GM12878 (cell line): ENCODE results near the gene TRIL. TPM values are rescaled to one million over a fixed set of nuclear protein-coding genes. Genes with fewer than 3 reads are reported as not detected.

Experiments
- ATAC-seq: fragments of 200-7000 bp; cut with Tn5 transposase; 3 replicates; pipeline ENCODE4 v1.9.1; 2020; ENCODE audit warnings: mild to moderate bottlenecking, moderate library complexity
- BruUV-seq: library from RNA; stranded (reverse); fragments of 400-500 nt; replicated peaks from 2 replicates; lab custom pipeline; 2021; lab: Mats Ljungman, UMichigan
- CTCF ChIA-PET: fragments of 300-600 bp; sonication (Branson Sonifier 250); formaldehyde crosslinking; extraction: SDS; loops from one replicate; lab custom pipeline; 2021; ENCODE audit warnings: inconsistent platforms; lab: Yijun Ruan, JAX
- POLR2A ChIA-PET: fragments of 350-600 bp; formaldehyde crosslinking; extraction: SDS; loops from one replicate; lab custom pipeline; 2021; ENCODE audit warnings: inconsistent platforms; lab: Charles Lee
- RAD21 ChIA-PET: fragments of 300-600 bp; sonication (Branson Sonifier 250); formaldehyde crosslinking; loops from one replicate; lab custom pipeline; 2023; ENCODE audit warnings: antibody characterized with exemption; ENCODE audit not compliant: unreplicated experiment; lab: Charles Lee
- SMC1A ChIA-PET: fragments of 300-600 bp; sonication (Branson Sonifier 250); formaldehyde crosslinking; loops from one replicate; lab custom pipeline; 2023; ENCODE audit not compliant: unreplicated experiment, uncharacterized antibody; lab: Charles Lee
- DNase-seq: peaks from one replicate; pipeline ENCODE4 v3.0.0-alpha.2; 2011; ENCODE audit warnings: low read depth, low spot score
- FAIRE-seq: peaks from 3 replicates; lab custom pipeline; 2011; peaks lifted over from hg19 to GRCh38; lab: Jason Lieb, UNC
- H2AFZ ChIP-seq: 2 replicates; pipeline ENCODE4 v1.6.0; 2011; ENCODE audit warnings: low read depth, low read length, control low read depth; ENCODE audit not compliant: control insufficient read depth
- H3K27ac ChIP-seq: 2 replicates; pipeline ENCODE4 v1.5.1; 2011; ENCODE audit warnings: control low read depth; ENCODE audit not compliant: control insufficient read depth, insufficient read depth
- H3K27me3 ChIP-seq, 2 experiments: replicated peaks in 1 of 2; 2 replicates each; pipeline versions ENCODE4 v1.6.0 to v1.6.1; 2011; ENCODE audit warnings: low read length in 1 of 2; ENCODE audit not compliant: control insufficient read depth in 2 of 2, insufficient read depth in 2 of 2
- H3K36me3 ChIP-seq, 2 experiments: 2 replicates each; pipeline ENCODE4 v1.5.1; 2011; ENCODE audit warnings: low read length in 1 of 2; ENCODE audit not compliant: control insufficient read depth in 2 of 2, insufficient read depth in 2 of 2
- H3K4me1 ChIP-seq: 2 replicates; pipeline ENCODE4 v1.6.1; 2011; ENCODE audit warnings: mild to moderate bottlenecking, low read length, moderate library complexity, mixed read lengths; ENCODE audit not compliant: control insufficient read depth, insufficient read depth
- H3K4me2 ChIP-seq: 2 replicates; pipeline ENCODE4 v1.6.0; 2011; ENCODE audit warnings: control low read depth; ENCODE audit not compliant: control insufficient read depth, insufficient read depth
- H3K4me3 ChIP-seq: fragments of 200-600 bp; sonication (generic); 2 replicates; pipeline ENCODE4 v1.5.1; 2016
- H3K79me2 ChIP-seq: 2 replicates; pipeline ENCODE4 v1.6.0; 2011; ENCODE audit warnings: low read length; ENCODE audit not compliant: control insufficient read depth, insufficient read depth
- H3K9ac ChIP-seq: 2 replicates; pipeline ENCODE4 v1.8.0; 2011; ENCODE audit warnings: low read length, control low read depth, mixed read lengths; ENCODE audit not compliant: control insufficient read depth, insufficient read depth
- H3K9me3 ChIP-seq: replicated peaks from 3 replicates; pipeline ENCODE4 v1.5.1; 2011; ENCODE audit warnings: mild to moderate bottlenecking, low read length; ENCODE audit not compliant: control insufficient read depth, insufficient read depth
- H4K20me1 ChIP-seq: 2 replicates; pipeline ENCODE4 v1.6.0; 2011; ENCODE audit not compliant: control insufficient read depth, insufficient read depth
- MXI1 ChIP-seq: fragments of 150-350 bp; IDR thresholded peaks from 2 replicates; pipeline ENCODE4 v1.6.1; 2011; ENCODE audit warnings: low read depth, mild to moderate bottlenecking, inconsistent platforms, low read length, improper control_type of control experiment
- STAT3 ChIP-seq: IDR thresholded peaks from 2 replicates; pipeline ENCODE4 v1.6.1; 2011; ENCODE audit warnings: low read depth, low read length, improper control_type of control experiment
- ZNF622 ChIP-seq: fragments of 450-650 bp; IDR thresholded peaks from 2 replicates; pipeline ENCODE4 v1.6.1; 2017; ENCODE audit warnings: mild to moderate bottlenecking, inconsistent platforms
- WGBS: methylation state at CpG from one replicate; pipeline ENCODE4 v1.1.6; 2016; ENCODE audit warnings: low lambda C conversion rate; ENCODE audit not compliant: insufficient replicate concordance, insufficient coverage; ENCODE audit errors: missing lambda C conversion rate; 5-methylcytosine and 5-hydroxymethylcytosine counted together
- in situ Hi-C: fragments of 300-500 bp; cut with MboI; formaldehyde crosslinking; loops from 9 replicates; pipeline ENCODE4 v1.14.3; 2018; ENCODE audit warnings: mixed read lengths
- intact Hi-C: fragments of 100-400 bp; cut with micrococcal nuclease; formaldehyde crosslinking; loops from one replicate; pipeline ENCODE4 v1.14.2; 2022; ENCODE audit not compliant: unreplicated experiment
- polyA plus RNA-seq, 11 experiments: library from polyadenylated mRNA; depleted of rRNA in 4 of 11; unstranded in 6 of 11; stranded (reverse) in 5 of 11; fragments of >200 nt; fragmentation: Nextera tagmentation in 4 of 11; fragmentation: Illumina TruSeq in 1 of 11; extraction: Ambion mirVana in 4 of 11; extraction: Trizol in 1 of 11; gene quantifications; 1 replicate in 1 of 11; 2 replicates in 10 of 11; pipeline versions ENCODE4 v1.2.1 to v1.2.3, GENCODE V29; 2011 to 2016; ENCODE audit warnings: inconsistent platforms in 2 of 11, missing spikeins in 2 of 11, low read depth in 1 of 11
- total RNA-seq, 4 experiments: library from RNA; depleted of rRNA in 3 of 4; stranded (reverse); fragments of >200 nt in 3 of 4; fragmentation: Illumina TruSeq in 1 of 4; extraction: Trizol in 1 of 4; gene quantifications; 2 replicates each; pipeline versions ENCODE4 v1.2.1 to v1.2.3, GENCODE V29; 2013 to 2021
- TF ChIP-seq, protein P1 (sequence below): fragments of 450-650 bp; IDR thresholded peaks from 2 replicates; pipeline ENCODE4 v1.6.1; 2017; ENCODE audit warnings: mild to moderate bottlenecking, low read depth, inconsistent platforms; ENCODE audit not compliant: poor library complexity, severe bottlenecking
- TF ChIP-seq, protein P2 (sequence below): IDR thresholded peaks from 2 replicates; pipeline ENCODE4 v1.6.1; 2011; ENCODE audit warnings: low read depth, mild to moderate bottlenecking, low read length, moderate library complexity, borderline replicate concordance; ENCODE audit errors: extremely low read depth

The TRIL gene
- total and polyA plus RNA-seq, 10 of the 15 experiments (the other 5 are each of a cell fraction or from before 2014, with no cell fraction given): not detected

DNA sequence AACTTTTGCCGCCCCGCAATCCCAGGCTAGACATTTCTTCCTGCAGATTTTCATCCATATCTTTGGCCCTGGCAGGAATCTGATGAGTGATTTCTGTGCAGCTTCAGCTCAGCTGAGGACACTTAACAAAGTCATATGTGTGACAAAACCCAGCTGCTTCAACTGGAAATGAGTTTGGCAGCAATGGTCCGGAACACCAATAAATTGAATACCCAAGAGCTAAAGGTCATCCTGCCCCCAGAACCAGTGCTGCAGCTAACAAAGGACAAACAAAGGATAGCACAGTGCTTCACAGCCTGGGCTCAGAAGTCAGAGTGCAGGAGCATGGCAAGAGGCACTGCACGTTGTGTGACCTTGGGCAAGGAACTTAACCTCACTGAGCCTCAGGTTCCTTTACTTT lies 40.0 kb upstream of the TRIL start:
- H3K4me3 ChIP-seq: no peak overlapping the region
- in situ Hi-C loops: no loop called here
- H3K4me2 ChIP-seq: no peak overlapping the region
- no peaks in the 10 kb centered on the region for H3K79me2 ChIP-seq
- ChIA-PET CTCF (no interaction called here), RAD21 (no interaction called here), SMC1A (no interaction called here), POLR2A (no interaction called here)
- H3K4me1 ChIP-seq: no peaks in the 10 kb centered on the region
- WGBS: 54% methylated on average over 4 of the region's 4 CpGs
- ATAC-seq: no peak
- peaks cover 0 to 1% of the 10 kb centered on the region in 2 experiments; a peak in 3 of 4 replicates for H3K27me3 ChIP-seq
- DNase-seq: no peak
- H2AFZ ChIP-seq: no peak overlapping the region
- no peaks in the 10 kb centered on the region for H4K20me1 ChIP-seq
- TF ChIP-seq, protein P1, sequence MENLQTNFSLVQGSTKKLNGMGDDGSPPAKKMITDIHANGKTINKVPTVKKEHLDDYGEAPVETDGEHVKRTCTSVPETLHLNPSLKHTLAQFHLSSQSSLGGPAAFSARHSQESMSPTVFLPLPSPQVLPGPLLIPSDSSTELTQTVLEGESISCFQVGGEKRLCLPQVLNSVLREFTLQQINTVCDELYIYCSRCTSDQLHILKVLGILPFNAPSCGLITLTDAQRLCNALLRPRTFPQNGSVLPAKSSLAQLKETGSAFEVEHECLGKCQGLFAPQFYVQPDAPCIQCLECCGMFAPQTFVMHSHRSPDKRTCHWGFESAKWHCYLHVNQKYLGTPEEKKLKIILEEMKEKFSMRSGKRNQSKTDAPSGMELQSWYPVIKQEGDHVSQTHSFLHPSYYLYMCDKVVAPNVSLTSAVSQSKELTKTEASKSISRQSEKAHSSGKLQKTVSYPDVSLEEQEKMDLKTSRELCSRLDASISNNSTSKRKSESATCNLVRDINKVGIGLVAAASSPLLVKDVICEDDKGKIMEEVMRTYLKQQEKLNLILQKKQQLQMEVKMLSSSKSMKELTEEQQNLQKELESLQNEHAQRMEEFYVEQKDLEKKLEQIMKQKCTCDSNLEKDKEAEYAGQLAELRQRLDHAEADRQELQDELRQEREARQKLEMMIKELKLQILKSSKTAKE: no peak
- TF ChIP-seq ZNF622 (no peak), MXI1 (no peak), STAT3 (no peak)
- TF ChIP-seq, protein P2, sequence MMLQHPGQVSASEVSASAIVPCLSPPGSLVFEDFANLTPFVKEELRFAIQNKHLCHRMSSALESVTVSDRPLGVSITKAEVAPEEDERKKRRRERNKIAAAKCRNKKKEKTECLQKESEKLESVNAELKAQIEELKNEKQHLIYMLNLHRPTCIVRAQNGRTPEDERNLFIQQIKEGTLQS: no peak
- intact Hi-C loops: no loop called here
- no peaks in the 10 kb centered on the region for H3K36me3 ChIP-seq
- no peak for FAIRE-seq
- H3K9me3 ChIP-seq: no peaks in the 10 kb centered on the region
- BruUV-seq: no TSS peak
- no peak overlapping the region for H3K27ac ChIP-seq
- no peak overlapping the region for H3K9ac ChIP-seq
